Liver (tissue), 9 donors: ENCODE data around the gene DNPH1. TPM values are rescaled to one million over a fixed set of nuclear protein-coding genes. Genes with fewer than 3 reads are reported as not detected.

Experiments
- DNase-seq: peaks from one replicate; pipeline ENCODE4 v3.0.0-alpha.2; 2017; ENCODE audit warnings: low spot score
- H3K27ac ChIP-seq, 2 donors: one replicate each; pipeline ENCODE4 v1.7.0; 2013; ENCODE audit warnings: inconsistent platforms in 2 of 2, low read length in 2 of 2, control low read depth in 1 of 2, low read depth in 1 of 2, mild to moderate bottlenecking in 1 of 2
- H3K27me3 ChIP-seq, 4 donors: one replicate each; pipeline versions ENCODE4 v1.6.1 to v1.7.0; 2013; ENCODE audit warnings: low read length in 3 of 4, inconsistent platforms in 1 of 4, mild to moderate bottlenecking in 1 of 4, moderate library complexity in 1 of 4; ENCODE audit not compliant: control insufficient read depth in 4 of 4, insufficient read depth in 4 of 4
- H3K36me3 ChIP-seq, 4 donors: one replicate each; pipeline versions ENCODE4 v1.6.1 to v1.7.0; 2013; ENCODE audit warnings: low read length in 3 of 4, mild to moderate bottlenecking in 3 of 4, low read depth in 1 of 4, moderate library complexity in 1 of 4; ENCODE audit not compliant: control insufficient read depth in 4 of 4, insufficient read depth in 3 of 4
- H3K4me1 ChIP-seq, 4 donors: one replicate each; pipeline versions ENCODE4 v1.6.1 to v1.7.0; 2013; ENCODE audit warnings: low read length in 3 of 4, mild to moderate bottlenecking in 3 of 4, moderate library complexity in 1 of 4; ENCODE audit not compliant: control insufficient read depth in 4 of 4, insufficient read depth in 4 of 4
- H3K4me3 ChIP-seq, 3 donors: one replicate each; pipeline versions ENCODE4 v1.6.1 to v1.7.0; 2013; ENCODE audit warnings: low read length in 3 of 3, control low read depth in 1 of 3, low read depth in 1 of 3, mild to moderate bottlenecking in 1 of 3
- H3K9ac ChIP-seq, 2 donors: one replicate each; pipeline ENCODE4 v1.7.0; 2013; ENCODE audit warnings: low read length in 2 of 2, mild to moderate bottlenecking in 2 of 2, moderate library complexity in 2 of 2, control low read depth in 1 of 2, low read depth in 1 of 2
- H3K9me3 ChIP-seq, 4 donors: one replicate each; pipeline versions ENCODE4 v1.6.1 to v1.7.0; 2013; ENCODE audit warnings: low read length in 3 of 4; ENCODE audit not compliant: control insufficient read depth in 4 of 4
- ATF3 ChIP-seq: IDR thresholded peaks from 2 replicates; pipeline ENCODE4 v1.6.1; 2016; ENCODE audit warnings: antibody characterized with exemption
- CTCF ChIP-seq: fragments of 150-350 bp; IDR thresholded peaks from 2 replicates; pipeline ENCODE4 v1.5.1; 2017; ENCODE audit warnings: improper control_type of control experiment, low read depth, low read length; ENCODE audit not compliant: missing input control
- EGR1 ChIP-seq, 2 donors: IDR thresholded peaks; 2 replicates each; pipeline ENCODE4 v1.6.1; 2016 to 2018; ENCODE audit warnings: antibody characterized with exemption in 2 of 2, low read depth in 2 of 2
- FOXA1 ChIP-seq: IDR thresholded peaks from 2 replicates; pipeline ENCODE4 v1.6.1; 2016; ENCODE audit warnings: antibody characterized with exemption
- FOXA2 ChIP-seq: IDR thresholded peaks from 2 replicates; pipeline ENCODE4 v1.6.1; 2016; ENCODE audit warnings: antibody characterized with exemption
- GABPA ChIP-seq, 2 donors: IDR thresholded peaks in 1 of 2; conservative IDR thresholded peaks in 1 of 2; 2 replicates each; pipeline ENCODE4 v1.6.1; 2016; ENCODE audit warnings: antibody characterized with exemption in 2 of 2, mild to moderate bottlenecking in 1 of 2, moderate library complexity in 1 of 2
- HNF4A ChIP-seq, 2 donors: conservative IDR thresholded peaks; 2 replicates each; pipeline ENCODE4 v1.6.1; 2016; ENCODE audit warnings: antibody characterized with exemption in 2 of 2, mild to moderate bottlenecking in 2 of 2
- HNF4G ChIP-seq: IDR thresholded peaks from 2 replicates; pipeline ENCODE4 v1.6.1; 2016; ENCODE audit warnings: antibody characterized with exemption
- JUND ChIP-seq, 2 donors: IDR thresholded peaks; 2 replicates each; pipeline ENCODE4 v1.6.1; 2016; ENCODE audit warnings: antibody characterized with exemption in 2 of 2
- MAX ChIP-seq: IDR thresholded peaks from 2 replicates; pipeline ENCODE4 v1.6.1; 2016; ENCODE audit warnings: antibody characterized with exemption
- NR2F2 ChIP-seq: IDR thresholded peaks from 2 replicates; pipeline ENCODE4 v1.6.1; 2016; ENCODE audit warnings: antibody characterized with exemption
- RAD21 ChIP-seq, 2 donors: IDR thresholded peaks; 2 replicates each; pipeline ENCODE4 v1.6.1; 2016; ENCODE audit warnings: antibody characterized with exemption in 2 of 2, mild to moderate bottlenecking in 2 of 2
- REST ChIP-seq: IDR thresholded peaks from 2 replicates; pipeline ENCODE4 v1.6.1; 2016; ENCODE audit warnings: antibody characterized with exemption, mild to moderate bottlenecking
- RXRA ChIP-seq, 2 donors: IDR thresholded peaks; 2 replicates each; pipeline ENCODE4 v1.6.1; 2017 to 2018; ENCODE audit warnings: antibody characterized with exemption in 2 of 2, mild to moderate bottlenecking in 1 of 2
- SP1 ChIP-seq: IDR thresholded peaks from 2 replicates; pipeline ENCODE4 v1.6.1; 2018; ENCODE audit warnings: antibody characterized with exemption, mild to moderate bottlenecking
- TAF1 ChIP-seq: conservative IDR thresholded peaks from 2 replicates; pipeline ENCODE4 v1.6.1; 2016; ENCODE audit warnings: antibody characterized with exemption, mild to moderate bottlenecking
- YY1 ChIP-seq: IDR thresholded peaks from 2 replicates; pipeline ENCODE4 v1.6.1; 2016; ENCODE audit warnings: antibody characterized with exemption, mild to moderate bottlenecking
- WGBS: extraction: QIAGEN DNeasy Blood & Tissue Kit; methylation state at CpG from one replicate; pipeline ENCODE4 v1.1.7; 2013; 5-methylcytosine and 5-hydroxymethylcytosine counted together
- polyA plus RNA-seq, 2 donors: library from polyadenylated mRNA; stranded (reverse) in 1 of 2; unstranded in 1 of 2; fragments of 200-250 nt in 1 of 2; fragments of >200 nt in 1 of 2; fragmentation: Nextera tagmentation in 1 of 2; extraction: Ambion mirVana in 1 of 2; gene quantifications; one replicate each; pipeline versions ENCODE4 v1.2.1 to v1.2.3, GENCODE V29; 2013 to 2015
- total RNA-seq, 2 donors: library from RNA; depleted of rRNA; stranded (reverse); fragments of >200 nt; gene quantifications; one replicate each; pipeline ENCODE4 v1.2.3, GENCODE V29; 2014
- TF ChIP-seq, protein P1 (sequence below): IDR thresholded peaks from 2 replicates; pipeline ENCODE4 v1.6.1; 2016; ENCODE audit warnings: antibody characterized with exemption
- donor health status: healthy.
- donor health status: healthy.
- donor health status: healthy.
- donor health status: healthy.
- donor health status: healthy.

DNPH1 gene
- total and polyA plus RNA-seq, 4 donors, result 53.2 to 195 (median 103) TPM

GRCh38 chr6:43242908-43243663 is 13.8 kb upstream of the DNPH1 start, which contains the start of gene TTBK1:
TSS of gene TTBK1 (plus strand) at chr6:43243481. CDS start at chr6:43246661, 3,180 bp downstream.
- Histone ChIP-seq H3K27ac (no peak within 1 kb of the TSS), H3K9me3 (no peaks in the 10 kb centered on the region), H3K4me3 (no peak within 1 kb of the TSS), H3K36me3 (no peaks in the 10 kb centered on the region), H3K4me1 (peaks cover 2 to 12% (median 9%) of the 10 kb centered on the region in 4 donors), H3K9ac (no peak within 1 kb of the TSS), H3K27me3 (peaks cover 0 to 14% (median 5%) of the 10 kb centered on the region in 4 donors)
- TF ChIP-seq EGR1 (IDR thresholded peaks at IDR 0.05; ENCODE audit: low read depth in 2 of 2) (no peak), GABPA (IDR thresholded peaks at IDR 0.05 in 1 of 2, conservative IDR thresholded peaks at IDR 0.05 in 1 of 2) (no peak), SP1 (no peak), RAD21 (IDR thresholded peaks at IDR 0.05) (no peak), FOXA1 (no peak), CTCF (no peak), YY1 (no peak), NR2F2 (no peak), TAF1 (no peak)
- TF ChIP-seq, protein P1, sequence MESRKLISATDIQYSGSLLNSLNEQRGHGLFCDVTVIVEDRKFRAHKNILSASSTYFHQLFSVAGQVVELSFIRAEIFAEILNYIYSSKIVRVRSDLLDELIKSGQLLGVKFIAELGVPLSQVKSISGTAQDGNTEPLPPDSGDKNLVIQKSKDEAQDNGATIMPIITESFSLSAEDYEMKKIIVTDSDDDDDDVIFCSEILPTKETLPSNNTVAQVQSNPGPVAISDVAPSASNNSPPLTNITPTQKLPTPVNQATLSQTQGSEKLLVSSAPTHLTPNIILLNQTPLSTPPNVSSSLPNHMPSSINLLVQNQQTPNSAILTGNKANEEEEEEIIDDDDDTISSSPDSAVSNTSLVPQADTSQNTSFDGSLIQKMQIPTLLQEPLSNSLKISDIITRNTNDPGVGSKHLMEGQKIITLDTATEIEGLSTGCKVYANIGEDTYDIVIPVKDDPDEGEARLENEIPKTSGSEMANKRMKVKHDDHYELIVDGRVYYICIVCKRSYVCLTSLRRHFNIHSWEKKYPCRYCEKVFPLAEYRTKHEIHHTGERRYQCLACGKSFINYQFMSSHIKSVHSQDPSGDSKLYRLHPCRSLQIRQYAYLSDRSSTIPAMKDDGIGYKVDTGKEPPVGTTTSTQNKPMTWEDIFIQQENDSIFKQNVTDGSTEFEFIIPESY, result no peak
- WGBS, result 13% methylated on average over 47 of the region's 47 CpGs
- no peak for DNase-seq

GRCh38 chr6:43241446-43241845 is 12.2 kb upstream of the DNPH1 start:
- TF ChIP-seq RXRA (IDR thresholded peaks at IDR 0.05), result no peak
- no peak for TF ChIP-seq HNF4A (conservative IDR thresholded peaks at IDR 0.05)
- TF ChIP-seq JUND (IDR thresholded peaks at IDR 0.05), result no peak
- no peak for TF ChIP-seq YY1
- TF ChIP-seq REST, result no peak
- TF ChIP-seq, protein P1, result no peak
- TF ChIP-seq CTCF, result no peak
- no peak for TF ChIP-seq NR2F2
- no peak for TF ChIP-seq GABPA (IDR thresholded peaks at IDR 0.05 in 1 of 2, conservative IDR thresholded peaks at IDR 0.05 in 1 of 2)
- TF ChIP-seq RAD21 (IDR thresholded peaks at IDR 0.05), result no peak
- TF ChIP-seq HNF4G, result no peak
- TF ChIP-seq EGR1 (IDR thresholded peaks at IDR 0.05; ENCODE audit: low read depth in 2 of 2), result no peak
- TF ChIP-seq ATF3, result no peak
- no peak for TF ChIP-seq MAX
- no peak for TF ChIP-seq FOXA2
- no peak for TF ChIP-seq TAF1
- TF ChIP-seq SP1, result no peak
- no peak for TF ChIP-seq FOXA1
- H3K36me3 ChIP-seq, result no peaks in the 10 kb centered on the region
- H3K27ac ChIP-seq, result no peak overlapping the region
- no peaks in the 10 kb centered on the region for H3K9me3 ChIP-seq
- 95% methylated on average over 2 of the region's 2 CpGs for WGBS
- H3K9ac ChIP-seq, result no peak overlapping the region
- H3K27me3 ChIP-seq, result peaks cover 0 to 14% (median 5%) of the 10 kb centered on the region in 4 donors
- no peak overlapping the region for H3K4me3 ChIP-seq
- DNase-seq, result no peak
- no peaks in the 10 kb centered on the region for H3K4me1 ChIP-seq
